Fibroblast of lung (primary cell): ENCODE measurements around the gene ACSF2. TPM values are rescaled to one million over a fixed set of nuclear protein-coding genes. Genes with fewer than 3 reads are reported as not detected.

ENCODE experiments used
- DNase-seq, 2 donors: peaks; one replicate each; pipeline versions ENCODE4 v3.0.0 to v3.0.0-alpha.2; 2010; ENCODE audit warnings: low read depth in 2 of 2
- H2AFZ ChIP-seq: 2 replicates; pipeline ENCODE4 v1.5.1; 2012; ENCODE audit warnings: low read length, control low read depth, inconsistent platforms
- H3K27ac ChIP-seq: 2 replicates; pipeline ENCODE4 v1.5.1; 2011; ENCODE audit warnings: low read length, control low read depth; ENCODE audit not compliant: insufficient read depth
- H3K27me3 ChIP-seq: 2 replicates; pipeline ENCODE4 v1.5.1; 2011; ENCODE audit warnings: mild to moderate bottlenecking, low read length; ENCODE audit not compliant: control insufficient read depth, insufficient read depth
- H3K36me3 ChIP-seq: 2 replicates; pipeline ENCODE4 v1.5.1; 2011; ENCODE audit warnings: low read length; ENCODE audit not compliant: control insufficient read depth, insufficient read depth
- H3K4me1 ChIP-seq: 2 replicates; pipeline ENCODE4 v1.5.1; 2011; ENCODE audit warnings: low read length; ENCODE audit not compliant: control insufficient read depth, insufficient read depth; ENCODE audit errors: extremely low read depth
- H3K4me2 ChIP-seq: 2 replicates; pipeline ENCODE4 v1.5.1; 2011; ENCODE audit warnings: low read length, control low read depth; ENCODE audit not compliant: insufficient read depth; ENCODE audit errors: extremely low read depth
- H3K4me3 ChIP-seq, 4 experiments: fragments of 200-600 bp in 1 of 4; sonication (generic) in 1 of 4; replicated peaks in 1 of 4; 2 replicates each; pipeline ENCODE4 v1.5.1; 2011 to 2016; ENCODE audit warnings: low read length in 4 of 4, low read depth in 3 of 4, mild to moderate bottlenecking in 3 of 4, control low read depth in 2 of 4, inconsistent platforms in 1 of 4, mixed read lengths in 1 of 4; ENCODE audit not compliant: insufficient read depth in 1 of 4; ENCODE audit errors: control extremely low read depth in 1 of 4
- H3K79me2 ChIP-seq: 2 replicates; pipeline ENCODE4 v1.5.1; 2012; ENCODE audit warnings: mild to moderate bottlenecking, low read length, inconsistent platforms; ENCODE audit not compliant: control insufficient read depth, insufficient read depth
- H3K9ac ChIP-seq: 2 replicates; pipeline ENCODE4 v1.5.1; 2011; ENCODE audit warnings: mild to moderate bottlenecking, low read length, control low read depth; ENCODE audit not compliant: insufficient read depth
- H3K9me3 ChIP-seq: 2 replicates; pipeline ENCODE4 v1.5.1; 2012; ENCODE audit warnings: low read depth, low read length; ENCODE audit not compliant: control insufficient read depth, insufficient read depth
- H4K20me1 ChIP-seq: 2 replicates; pipeline ENCODE4 v1.5.1; 2011; ENCODE audit warnings: low read length; ENCODE audit not compliant: control insufficient read depth, insufficient read depth; ENCODE audit errors: extremely low read depth
- EZH2 ChIP-seq: IDR thresholded peaks from 2 replicates; pipeline ENCODE4 v1.5.1; 2012; ENCODE audit warnings: low read length, control low read depth, mild to moderate bottlenecking; ENCODE audit errors: missing control alignments
- polyA plus RNA-seq, 2 donors: library from polyadenylated mRNA; depleted of rRNA in 1 of 2; stranded (reverse) in 1 of 2; unstranded in 1 of 2; fragments of >200 nt; gene quantifications; 2 replicates each; pipeline ENCODE4 v1.2.1, GENCODE V29; 2011 to 2012; ENCODE audit warnings: missing spikeins in 1 of 2
- total RNA-seq: library from RNA; depleted of rRNA; stranded (reverse); fragments of >200 nt; gene quantifications from 2 replicates; pipeline ENCODE4 v1.2.1, GENCODE V29; 2014
- TF ChIP-seq, protein P1 (sequence below), 2 donors: IDR thresholded peaks in 1 of 2; conservative IDR thresholded peaks in 1 of 2; 1 replicate in 1 of 2; 2 replicates in 1 of 2; pipeline ENCODE4 v1.5.1; 2011 to 2012; ENCODE audit warnings: low read length in 2 of 2, control low read depth in 1 of 2, inconsistent platforms in 1 of 2, low read depth in 1 of 2, mild to moderate bottlenecking in 1 of 2

Gene ACSF2
- total and polyA plus RNA-seq, 2 donors (not counting 1 experiment from before 2014, with no cell fraction given) = 16.5 to 23.6 TPM

DNA sequence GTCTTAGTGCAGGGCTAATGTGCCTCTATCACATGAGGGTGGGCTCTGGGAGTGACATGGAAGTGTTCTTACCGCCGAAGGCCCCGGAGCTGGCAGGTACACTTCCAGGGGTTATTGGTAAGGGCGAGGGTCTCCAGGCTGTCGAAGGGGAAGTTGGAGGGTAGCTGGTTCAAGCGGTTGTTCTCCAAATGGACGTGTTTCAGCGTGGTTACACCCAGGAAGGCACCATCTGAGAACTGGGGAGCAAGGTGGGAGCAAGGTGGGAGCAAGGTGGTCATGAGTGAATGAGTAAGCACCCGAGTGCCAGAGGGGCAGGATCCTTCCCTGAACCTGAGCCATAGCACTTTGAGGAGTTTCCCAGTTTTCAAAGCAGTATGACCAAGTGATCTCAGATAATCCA lies 39.6 kb downstream of the ACSF2 start:
- no peak overlapping the region for H3K4me2 ChIP-seq
- no peaks in the 10 kb centered on the region for H3K9me3 ChIP-seq
- no peak overlapping the region for H3K9ac ChIP-seq
- no peak overlapping the region for H3K4me3 ChIP-seq
- H3K4me1 ChIP-seq = no peaks in the 10 kb centered on the region
- H2AFZ ChIP-seq = no peak overlapping the region
- H3K27ac ChIP-seq = no peak overlapping the region
- peaks cover 20% of the 10 kb centered on the region for H3K27me3 ChIP-seq
- no peaks in the 10 kb centered on the region for H3K36me3 ChIP-seq
- DNase-seq = no peak
- H4K20me1 ChIP-seq = no peaks in the 10 kb centered on the region
- H3K79me2 ChIP-seq = no peaks in the 10 kb centered on the region
- TF ChIP-seq, protein P1, sequence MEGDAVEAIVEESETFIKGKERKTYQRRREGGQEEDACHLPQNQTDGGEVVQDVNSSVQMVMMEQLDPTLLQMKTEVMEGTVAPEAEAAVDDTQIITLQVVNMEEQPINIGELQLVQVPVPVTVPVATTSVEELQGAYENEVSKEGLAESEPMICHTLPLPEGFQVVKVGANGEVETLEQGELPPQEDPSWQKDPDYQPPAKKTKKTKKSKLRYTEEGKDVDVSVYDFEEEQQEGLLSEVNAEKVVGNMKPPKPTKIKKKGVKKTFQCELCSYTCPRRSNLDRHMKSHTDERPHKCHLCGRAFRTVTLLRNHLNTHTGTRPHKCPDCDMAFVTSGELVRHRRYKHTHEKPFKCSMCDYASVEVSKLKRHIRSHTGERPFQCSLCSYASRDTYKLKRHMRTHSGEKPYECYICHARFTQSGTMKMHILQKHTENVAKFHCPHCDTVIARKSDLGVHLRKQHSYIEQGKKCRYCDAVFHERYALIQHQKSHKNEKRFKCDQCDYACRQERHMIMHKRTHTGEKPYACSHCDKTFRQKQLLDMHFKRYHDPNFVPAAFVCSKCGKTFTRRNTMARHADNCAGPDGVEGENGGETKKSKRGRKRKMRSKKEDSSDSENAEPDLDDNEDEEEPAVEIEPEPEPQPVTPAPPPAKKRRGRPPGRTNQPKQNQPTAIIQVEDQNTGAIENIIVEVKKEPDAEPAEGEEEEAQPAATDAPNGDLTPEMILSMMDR (conservative IDR thresholded peaks at IDR 0.05 in 1 of 2, IDR thresholded peaks at IDR 0.05 in 1 of 2; ENCODE audit: low read depth in 1 of 2, low read length in 2 of 2) = no peak
- TF ChIP-seq EZH2 = no peak

DNA sequence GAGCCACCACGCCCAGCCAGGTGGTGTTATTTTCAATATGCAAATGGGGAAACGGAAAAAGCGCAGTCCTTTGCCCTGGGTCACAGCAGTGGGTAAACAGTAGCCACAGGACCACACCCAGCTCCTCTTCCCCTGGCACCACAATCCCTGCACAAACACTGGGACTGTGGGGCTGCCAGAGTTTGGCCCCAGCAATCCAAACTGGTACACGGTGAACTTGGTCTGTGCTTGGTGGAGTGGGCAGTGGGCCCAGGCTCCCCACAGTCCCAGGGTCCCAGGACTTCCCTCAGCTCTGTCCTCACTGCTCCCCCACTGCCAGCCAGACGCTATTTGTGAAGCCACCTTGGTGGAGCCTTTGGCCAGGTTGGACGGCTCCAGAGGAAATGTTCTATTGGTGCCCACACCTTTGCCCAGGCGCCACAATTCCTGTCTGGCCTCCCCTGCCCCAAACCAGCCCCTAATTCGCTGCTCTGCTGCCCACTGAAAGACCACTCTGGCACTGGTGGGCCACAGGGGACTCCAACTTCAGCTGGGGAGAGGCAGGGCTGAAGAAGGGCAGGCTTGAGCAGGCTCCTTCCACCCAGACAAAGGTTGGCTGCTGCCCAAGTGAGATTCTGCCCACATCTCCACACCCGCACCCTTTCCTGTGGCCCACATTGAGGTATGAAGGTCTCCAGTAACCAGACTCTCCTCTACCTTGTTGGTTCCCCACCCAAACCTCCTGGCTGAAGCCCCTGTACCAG lies 40.5 kb downstream of the ACSF2 start:
- Histone ChIP-seq H3K79me2 (no peaks in the 10 kb centered on the region), H3K9ac (no peak overlapping the region), H3K9me3 (no peaks in the 10 kb centered on the region), H2AFZ (no peak overlapping the region), H3K4me1 (no peaks in the 10 kb centered on the region), H4K20me1 (no peaks in the 10 kb centered on the region), H3K27me3 (peaks cover 20% of the 10 kb centered on the region), H3K4me3 (no peak overlapping the region), H3K4me2 (no peak overlapping the region), H3K27ac (no peak overlapping the region), H3K36me3 (no peaks in the 10 kb centered on the region)
- no peak for DNase-seq
- no peak for TF ChIP-seq EZH2
- TF ChIP-seq, protein P1 (conservative IDR thresholded peaks at IDR 0.05 in 1 of 2, IDR thresholded peaks at IDR 0.05 in 1 of 2; ENCODE audit: low read depth in 1 of 2, low read length in 2 of 2) = no peak

DNA sequence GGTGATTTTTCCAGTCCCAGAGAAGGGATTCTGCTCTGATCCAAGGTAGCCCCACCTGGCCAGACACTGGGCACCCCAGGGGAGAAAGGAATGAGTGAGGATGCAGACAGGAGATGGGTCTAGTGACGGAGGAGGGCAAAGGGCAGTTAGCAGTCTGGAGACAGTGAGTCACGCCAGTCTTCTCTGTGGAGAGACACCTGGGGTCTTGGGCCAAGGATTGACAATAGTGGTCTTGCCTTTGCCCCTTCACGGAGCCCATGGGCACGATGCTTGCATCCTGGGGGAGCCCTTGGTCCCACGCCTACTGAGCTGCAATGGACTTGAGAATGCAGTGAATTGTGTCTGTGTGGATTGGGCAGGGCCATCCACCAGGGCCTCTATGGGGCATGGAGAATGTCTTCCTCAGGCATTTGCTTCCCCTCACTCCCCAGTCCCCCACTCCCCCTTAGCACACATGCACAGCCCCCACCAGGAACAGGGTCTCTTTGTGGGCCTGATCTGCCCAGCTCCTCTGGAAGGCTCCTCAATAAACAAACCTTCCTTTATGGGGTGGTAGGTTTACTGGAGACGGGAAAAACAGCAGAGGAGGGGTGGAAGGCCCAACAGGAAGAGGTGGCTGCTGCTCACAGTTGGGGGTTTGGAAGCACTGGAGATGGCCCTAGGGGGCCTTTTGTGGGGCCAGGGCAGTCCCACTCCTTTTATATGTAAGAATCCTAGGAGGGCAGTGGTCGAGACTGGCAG lies 41.3 kb downstream of the ACSF2 start:
- peaks cover 20% of the 10 kb centered on the region for H3K27me3 ChIP-seq

More for the DNA sequence above, 41.3 kb downstream of the ACSF2 start:
- Histone ChIP-seq H3K79me2 (no peaks in the 10 kb centered on the region), H3K36me3 (no peaks in the 10 kb centered on the region), H2AFZ (no peak overlapping the region), H3K4me3 (no peak overlapping the region), H3K9me3 (no peaks in the 10 kb centered on the region), H3K9ac (no peak overlapping the region), H3K4me2 (no peak overlapping the region), H3K27ac (no peak overlapping the region), H3K4me1 (no peaks in the 10 kb centered on the region), H4K20me1 (no peaks in the 10 kb centered on the region)
- no peak for DNase-seq
- TF ChIP-seq EZH2 = no peak
- TF ChIP-seq, protein P1 (conservative IDR thresholded peaks at IDR 0.05 in 1 of 2, IDR thresholded peaks at IDR 0.05 in 1 of 2; ENCODE audit: low read depth in 1 of 2, low read length in 2 of 2) = no peak
